Vagina (tissue), 2 donors: Measurements from ENCODE around the gene CD101.

Experiments
- POLR2A ChIP-seq, 2 donors: fragments of 450-650 bp; IDR thresholded peaks; one replicate each; pipeline ENCODE4 v1.6.1; 2017; ENCODE audit warnings: antibody characterized with exemption in 2 of 2, mild to moderate bottlenecking in 2 of 2, moderate library complexity in 2 of 2
- POLR2AphosphoS5 ChIP-seq, 2 donors: sonication (generic); formaldehyde crosslinking; IDR thresholded peaks; one replicate each; pipeline ENCODE4 v1.9.0; 2017; ENCODE audit warnings: antibody characterized with exemption in 2 of 2, mild to moderate bottlenecking in 2 of 2, low read depth in 1 of 2; ENCODE audit not compliant: insufficient read depth in 1 of 2

DNA sequence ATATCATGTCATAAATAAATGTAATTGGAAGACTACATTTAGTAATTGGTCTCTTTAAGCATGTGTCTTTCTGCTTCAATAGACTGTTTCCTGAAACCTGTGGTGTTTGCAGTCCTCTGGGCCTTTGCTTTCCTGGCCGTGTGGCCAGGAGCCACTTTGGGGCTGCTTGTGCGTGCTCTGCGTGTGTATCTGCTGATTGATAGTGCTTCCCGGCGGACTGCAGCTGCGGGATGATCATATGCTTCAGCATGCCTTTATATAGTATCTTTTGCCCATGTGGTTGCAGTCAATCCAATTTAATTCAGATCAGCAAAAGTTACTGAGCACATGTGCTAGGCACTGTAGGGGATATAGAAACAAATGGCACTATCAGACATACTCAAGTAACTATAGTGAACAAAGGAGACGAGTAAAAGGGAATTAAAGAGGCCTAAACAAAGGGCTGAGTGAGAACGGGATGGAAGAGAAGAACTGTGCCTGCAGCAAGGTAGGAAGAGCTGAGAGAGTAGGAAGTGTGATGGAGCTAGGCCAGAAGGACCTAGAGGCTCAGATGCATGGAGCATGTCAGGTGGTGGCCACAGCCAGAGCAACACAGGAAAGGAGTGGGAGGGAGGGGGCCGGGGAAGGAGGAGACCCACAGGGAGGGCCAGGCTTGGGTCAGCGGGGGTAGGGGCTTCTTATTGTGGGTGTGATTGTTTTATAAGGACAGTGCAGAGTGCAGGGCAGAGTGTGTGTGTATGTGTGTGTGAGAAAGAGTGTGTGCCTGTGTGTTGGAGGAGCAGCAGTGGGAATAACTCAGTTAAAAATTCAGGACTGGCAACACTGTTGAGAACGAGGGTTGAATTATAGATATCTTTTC, 31.4 kb downstream of the CD101 start:
- TF ChIP-seq POLR2A (IDR thresholded peaks at IDR 0.05), result no peak
- TF ChIP-seq POLR2AphosphoS5 (IDR thresholded peaks at IDR 0.05; ENCODE audit: insufficient read depth in 1 of 2, low read depth in 1 of 2), result no peak
